Liver (tissue), 9 donors: ENCODE measurements around the gene ZRANB1. TPM values are rescaled to one million over a fixed set of nuclear protein-coding genes. Genes with fewer than 3 reads are reported as not detected.

ENCODE experiments used
- DNase-seq: peaks from one replicate; pipeline ENCODE4 v3.0.0-alpha.2; 2017; ENCODE audit warnings: low spot score
- H3K27ac ChIP-seq, 2 donors: one replicate each; pipeline ENCODE4 v1.7.0; 2013; ENCODE audit warnings: inconsistent platforms in 2 of 2, low read length in 2 of 2, control low read depth in 1 of 2, low read depth in 1 of 2, mild to moderate bottlenecking in 1 of 2
- H3K27me3 ChIP-seq, 4 donors: one replicate each; pipeline versions ENCODE4 v1.6.1 to v1.7.0; 2013; ENCODE audit warnings: low read length in 3 of 4, inconsistent platforms in 1 of 4, mild to moderate bottlenecking in 1 of 4, moderate library complexity in 1 of 4; ENCODE audit not compliant: control insufficient read depth in 4 of 4, insufficient read depth in 4 of 4
- H3K36me3 ChIP-seq, 4 donors: one replicate each; pipeline versions ENCODE4 v1.6.1 to v1.7.0; 2013; ENCODE audit warnings: low read length in 3 of 4, mild to moderate bottlenecking in 3 of 4, low read depth in 1 of 4, moderate library complexity in 1 of 4; ENCODE audit not compliant: control insufficient read depth in 4 of 4, insufficient read depth in 3 of 4
- H3K4me1 ChIP-seq, 4 donors: one replicate each; pipeline versions ENCODE4 v1.6.1 to v1.7.0; 2013; ENCODE audit warnings: low read length in 3 of 4, mild to moderate bottlenecking in 3 of 4, moderate library complexity in 1 of 4; ENCODE audit not compliant: control insufficient read depth in 4 of 4, insufficient read depth in 4 of 4
- H3K4me3 ChIP-seq, 3 donors: one replicate each; pipeline versions ENCODE4 v1.6.1 to v1.7.0; 2013; ENCODE audit warnings: low read length in 3 of 3, control low read depth in 1 of 3, low read depth in 1 of 3, mild to moderate bottlenecking in 1 of 3
- H3K9ac ChIP-seq, 2 donors: one replicate each; pipeline ENCODE4 v1.7.0; 2013; ENCODE audit warnings: low read length in 2 of 2, mild to moderate bottlenecking in 2 of 2, moderate library complexity in 2 of 2, control low read depth in 1 of 2, low read depth in 1 of 2
- H3K9me3 ChIP-seq, 4 donors: one replicate each; pipeline versions ENCODE4 v1.6.1 to v1.7.0; 2013; ENCODE audit warnings: low read length in 3 of 4; ENCODE audit not compliant: control insufficient read depth in 4 of 4
- ATF3 ChIP-seq: IDR thresholded peaks from 2 replicates; pipeline ENCODE4 v1.6.1; 2016; ENCODE audit warnings: antibody characterized with exemption
- EGR1 ChIP-seq, 2 donors: IDR thresholded peaks; 2 replicates each; pipeline ENCODE4 v1.6.1; 2016 to 2018; ENCODE audit warnings: antibody characterized with exemption in 2 of 2, low read depth in 2 of 2
- FOXA1 ChIP-seq: IDR thresholded peaks from 2 replicates; pipeline ENCODE4 v1.6.1; 2016; ENCODE audit warnings: antibody characterized with exemption
- FOXA2 ChIP-seq: IDR thresholded peaks from 2 replicates; pipeline ENCODE4 v1.6.1; 2016; ENCODE audit warnings: antibody characterized with exemption
- GABPA ChIP-seq, 2 donors: IDR thresholded peaks in 1 of 2; conservative IDR thresholded peaks in 1 of 2; 2 replicates each; pipeline ENCODE4 v1.6.1; 2016; ENCODE audit warnings: antibody characterized with exemption in 2 of 2, mild to moderate bottlenecking in 1 of 2, moderate library complexity in 1 of 2
- HNF4A ChIP-seq, 2 donors: conservative IDR thresholded peaks; 2 replicates each; pipeline ENCODE4 v1.6.1; 2016; ENCODE audit warnings: antibody characterized with exemption in 2 of 2, mild to moderate bottlenecking in 2 of 2
- HNF4G ChIP-seq: IDR thresholded peaks from 2 replicates; pipeline ENCODE4 v1.6.1; 2016; ENCODE audit warnings: antibody characterized with exemption
- JUND ChIP-seq, 2 donors: IDR thresholded peaks; 2 replicates each; pipeline ENCODE4 v1.6.1; 2016; ENCODE audit warnings: antibody characterized with exemption in 2 of 2
- NR2F2 ChIP-seq: IDR thresholded peaks from 2 replicates; pipeline ENCODE4 v1.6.1; 2016; ENCODE audit warnings: antibody characterized with exemption
- RAD21 ChIP-seq, 2 donors: IDR thresholded peaks; 2 replicates each; pipeline ENCODE4 v1.6.1; 2016; ENCODE audit warnings: antibody characterized with exemption in 2 of 2, mild to moderate bottlenecking in 2 of 2
- REST ChIP-seq: IDR thresholded peaks from 2 replicates; pipeline ENCODE4 v1.6.1; 2016; ENCODE audit warnings: antibody characterized with exemption, mild to moderate bottlenecking
- RXRA ChIP-seq, 2 donors: IDR thresholded peaks; 2 replicates each; pipeline ENCODE4 v1.6.1; 2017 to 2018; ENCODE audit warnings: antibody characterized with exemption in 2 of 2, mild to moderate bottlenecking in 1 of 2
- SP1 ChIP-seq: IDR thresholded peaks from 2 replicates; pipeline ENCODE4 v1.6.1; 2018; ENCODE audit warnings: antibody characterized with exemption, mild to moderate bottlenecking
- TAF1 ChIP-seq: conservative IDR thresholded peaks from 2 replicates; pipeline ENCODE4 v1.6.1; 2016; ENCODE audit warnings: antibody characterized with exemption, mild to moderate bottlenecking
- YY1 ChIP-seq: IDR thresholded peaks from 2 replicates; pipeline ENCODE4 v1.6.1; 2016; ENCODE audit warnings: antibody characterized with exemption, mild to moderate bottlenecking
- WGBS: extraction: QIAGEN DNeasy Blood & Tissue Kit; methylation state at CpG from one replicate; pipeline ENCODE4 v1.1.7; 2013; 5-methylcytosine and 5-hydroxymethylcytosine counted together
- polyA plus RNA-seq, 2 donors: library from polyadenylated mRNA; stranded (reverse) in 1 of 2; unstranded in 1 of 2; fragments of 200-250 nt in 1 of 2; fragments of >200 nt in 1 of 2; fragmentation: Nextera tagmentation in 1 of 2; extraction: Ambion mirVana in 1 of 2; gene quantifications; one replicate each; pipeline versions ENCODE4 v1.2.1 to v1.2.3, GENCODE V29; 2013 to 2015
- total RNA-seq, 2 donors: library from RNA; depleted of rRNA; stranded (reverse); fragments of >200 nt; gene quantifications; one replicate each; pipeline ENCODE4 v1.2.3, GENCODE V29; 2014
- TF ChIP-seq, protein P1 (sequence below): IDR thresholded peaks from 2 replicates; pipeline ENCODE4 v1.6.1; 2016; ENCODE audit warnings: antibody characterized with exemption
- TF ChIP-seq, protein P2 (sequence below): fragments of 150-350 bp; IDR thresholded peaks from 2 replicates; pipeline ENCODE4 v1.5.1; 2017; ENCODE audit warnings: improper control_type of control experiment, low read depth, low read length; ENCODE audit not compliant: missing input control
- TF ChIP-seq, protein P3 (sequence below): IDR thresholded peaks from 2 replicates; pipeline ENCODE4 v1.6.1; 2016; ENCODE audit warnings: antibody characterized with exemption
- donor health status: healthy.
- donor health status: healthy.
- donor health status: healthy.
- donor health status: healthy.
- donor health status: healthy.

The ZRANB1 gene
- total and polyA plus RNA-seq, 4 donors: 6.2 to 32.5 (median 14.4) TPM

DNA sequence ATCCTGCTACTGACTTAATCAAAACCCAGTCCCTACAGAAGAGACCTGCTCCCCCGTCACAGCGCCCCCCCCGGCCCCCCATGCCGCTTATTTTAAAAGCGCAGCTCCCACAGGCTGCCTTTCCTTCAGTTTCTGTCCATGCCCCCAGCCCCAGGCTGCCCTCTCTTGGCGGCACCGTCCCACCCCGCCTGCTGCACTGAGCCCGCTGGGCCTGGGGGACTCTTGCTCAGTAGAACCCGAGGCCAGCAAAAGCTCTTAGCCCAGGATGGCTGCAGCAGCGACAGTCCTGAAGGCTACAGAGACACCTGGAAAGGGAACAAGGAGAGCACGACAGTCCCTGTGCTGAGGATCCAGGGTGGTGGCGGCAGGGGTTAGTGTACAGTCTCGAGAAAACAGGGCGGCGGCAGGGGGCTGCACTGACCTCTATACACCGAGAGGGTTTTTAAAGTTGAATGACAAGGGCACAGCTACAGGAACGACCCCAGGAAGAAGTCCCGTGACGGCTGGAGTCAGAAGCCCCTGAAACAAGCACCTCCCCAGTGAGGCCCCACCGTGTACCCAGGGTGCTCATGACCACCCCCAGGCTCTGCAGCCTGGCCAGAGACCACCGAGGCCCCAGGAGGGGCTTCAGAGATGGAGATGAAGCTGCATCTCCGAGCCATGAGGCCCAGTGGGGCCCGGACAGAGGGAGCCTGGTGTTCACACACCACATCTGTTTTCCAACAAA lies 54.4 kb downstream of the ZRANB1 start:
- peak; percentile 24 for DNase-seq
- Histone ChIP-seq H3K27me3 (no peaks in the 10 kb centered on the region), H3K4me1 (peaks cover 0 to 7% (median 2%) of the 10 kb centered on the region in 4 donors), H3K27ac (no peak overlapping the region), H3K36me3 (peaks cover 0 to 9% (median 2%) of the 10 kb centered on the region in 4 donors), H3K9me3 (no peaks in the 10 kb centered on the region), H3K4me3 (no peak overlapping the region), H3K9ac (no peak overlapping the region)
- 92% methylated on average over 24 of the region's 24 CpGs for WGBS
- TF ChIP-seq JUND (IDR thresholded peaks at IDR 0.05) (no peak), SP1 (no peak), FOXA1 (no peak), NR2F2 (no peak), FOXA2 (no peak), ATF3 (no peak), RXRA (IDR thresholded peaks at IDR 0.05) (no peak), TAF1 (no peak), GABPA (IDR thresholded peaks at IDR 0.05 in 1 of 2, conservative IDR thresholded peaks at IDR 0.05 in 1 of 2) (no peak), EGR1 (IDR thresholded peaks at IDR 0.05; ENCODE audit: low read depth in 2 of 2) (no peak), YY1 (no peak), REST (no peak), RAD21 (IDR thresholded peaks at IDR 0.05) (no peak), HNF4G (no peak), HNF4A (conservative IDR thresholded peaks at IDR 0.05) (no peak)
- TF ChIP-seq, protein P1, sequence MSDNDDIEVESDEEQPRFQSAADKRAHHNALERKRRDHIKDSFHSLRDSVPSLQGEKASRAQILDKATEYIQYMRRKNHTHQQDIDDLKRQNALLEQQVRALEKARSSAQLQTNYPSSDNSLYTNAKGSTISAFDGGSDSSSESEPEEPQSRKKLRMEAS: no peak
- TF ChIP-seq, protein P2, sequence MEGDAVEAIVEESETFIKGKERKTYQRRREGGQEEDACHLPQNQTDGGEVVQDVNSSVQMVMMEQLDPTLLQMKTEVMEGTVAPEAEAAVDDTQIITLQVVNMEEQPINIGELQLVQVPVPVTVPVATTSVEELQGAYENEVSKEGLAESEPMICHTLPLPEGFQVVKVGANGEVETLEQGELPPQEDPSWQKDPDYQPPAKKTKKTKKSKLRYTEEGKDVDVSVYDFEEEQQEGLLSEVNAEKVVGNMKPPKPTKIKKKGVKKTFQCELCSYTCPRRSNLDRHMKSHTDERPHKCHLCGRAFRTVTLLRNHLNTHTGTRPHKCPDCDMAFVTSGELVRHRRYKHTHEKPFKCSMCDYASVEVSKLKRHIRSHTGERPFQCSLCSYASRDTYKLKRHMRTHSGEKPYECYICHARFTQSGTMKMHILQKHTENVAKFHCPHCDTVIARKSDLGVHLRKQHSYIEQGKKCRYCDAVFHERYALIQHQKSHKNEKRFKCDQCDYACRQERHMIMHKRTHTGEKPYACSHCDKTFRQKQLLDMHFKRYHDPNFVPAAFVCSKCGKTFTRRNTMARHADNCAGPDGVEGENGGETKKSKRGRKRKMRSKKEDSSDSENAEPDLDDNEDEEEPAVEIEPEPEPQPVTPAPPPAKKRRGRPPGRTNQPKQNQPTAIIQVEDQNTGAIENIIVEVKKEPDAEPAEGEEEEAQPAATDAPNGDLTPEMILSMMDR: no peak
- TF ChIP-seq, protein P3, sequence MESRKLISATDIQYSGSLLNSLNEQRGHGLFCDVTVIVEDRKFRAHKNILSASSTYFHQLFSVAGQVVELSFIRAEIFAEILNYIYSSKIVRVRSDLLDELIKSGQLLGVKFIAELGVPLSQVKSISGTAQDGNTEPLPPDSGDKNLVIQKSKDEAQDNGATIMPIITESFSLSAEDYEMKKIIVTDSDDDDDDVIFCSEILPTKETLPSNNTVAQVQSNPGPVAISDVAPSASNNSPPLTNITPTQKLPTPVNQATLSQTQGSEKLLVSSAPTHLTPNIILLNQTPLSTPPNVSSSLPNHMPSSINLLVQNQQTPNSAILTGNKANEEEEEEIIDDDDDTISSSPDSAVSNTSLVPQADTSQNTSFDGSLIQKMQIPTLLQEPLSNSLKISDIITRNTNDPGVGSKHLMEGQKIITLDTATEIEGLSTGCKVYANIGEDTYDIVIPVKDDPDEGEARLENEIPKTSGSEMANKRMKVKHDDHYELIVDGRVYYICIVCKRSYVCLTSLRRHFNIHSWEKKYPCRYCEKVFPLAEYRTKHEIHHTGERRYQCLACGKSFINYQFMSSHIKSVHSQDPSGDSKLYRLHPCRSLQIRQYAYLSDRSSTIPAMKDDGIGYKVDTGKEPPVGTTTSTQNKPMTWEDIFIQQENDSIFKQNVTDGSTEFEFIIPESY: no peak
